Gastrocnemius medialis (tissue), 4 donors: Measurements from ENCODE around the gene SFT2D2. TPM values are rescaled to one million over a fixed set of nuclear protein-coding genes. Genes with fewer than 3 reads are reported as not detected.

Experiments
- ATAC-seq, 2 donors: fragments of 150-250 bp; one replicate each; pipeline ENCODE4 v1.9.1; 2016
- DNase-seq, 2 donors: peaks; one replicate each; pipeline ENCODE4 v3.0.0-alpha.2; 2019
- H3K27ac ChIP-seq, 4 donors: fragments of 200-600 bp; sonication (generic); 1 replicate in 1 of 4; 2 replicates in 3 of 4; pipeline ENCODE4 v1.5.1; 2016 to 2018; ENCODE audit warnings: mild to moderate bottlenecking in 2 of 4, moderate library complexity in 1 of 4
- H3K27me3 ChIP-seq, 3 donors: fragments of 200-600 bp; sonication (generic) in 2 of 3; 1 replicate in 1 of 3; 2 replicates in 2 of 3; pipeline versions ENCODE4 v1.5.1 to v1.6.0; 2016 to 2019; ENCODE audit warnings: mild to moderate bottlenecking in 1 of 3, moderate library complexity in 1 of 3
- H3K36me3 ChIP-seq, 2 donors: fragments of 200-600 bp; sonication (generic) in 1 of 2; one replicate each; pipeline ENCODE4 v1.5.1; 2017 to 2018
- H3K4me1 ChIP-seq, 2 donors: fragments of 200-600 bp; sonication (generic) in 1 of 2; one replicate each; pipeline ENCODE4 v1.5.1; 2016 to 2017; ENCODE audit warnings: mild to moderate bottlenecking in 2 of 2
- H3K4me3 ChIP-seq, 4 donors: fragments of 200-600 bp; sonication (generic) in 3 of 4; 1 replicate in 1 of 4; 2 replicates in 3 of 4; pipeline ENCODE4 v1.5.1; 2016 to 2019; ENCODE audit warnings: mild to moderate bottlenecking in 2 of 4
- H3K9me3 ChIP-seq, 3 donors: fragments of 200-600 bp; sonication (generic) in 2 of 3; 1 replicate in 1 of 3; 2 replicates in 2 of 3; pipeline ENCODE4 v1.5.1; 2016 to 2019
- CTCF ChIP-seq, 5 experiments: fragments of 450-650 bp in 3 of 5; fragments of 200-600 bp in 2 of 5; sonication (generic) in 2 of 5; IDR thresholded peaks in 4 of 5; conservative IDR thresholded peaks in 1 of 5; 1 replicate in 4 of 5; 2 replicates in 1 of 5; pipeline ENCODE4 v1.5.1; 2016 to 2019; ENCODE audit warnings: antibody characterized with exemption in 5 of 5, mild to moderate bottlenecking in 3 of 5, moderate library complexity in 3 of 5
- POLR2A ChIP-seq, 2 donors: fragments of 450-650 bp; IDR thresholded peaks; one replicate each; pipeline ENCODE4 v1.6.1; 2017; ENCODE audit warnings: antibody characterized with exemption in 2 of 2, mild to moderate bottlenecking in 2 of 2, moderate library complexity in 2 of 2
- in situ Hi-C, 4 donors: fragments of 200-750 bp; cut with MboI; loops; one replicate each; pipeline versions ENCODE4 v1.15.0 to v1.8.0; 2017; ENCODE audit warnings: low sequenced_read_pairs in 4 of 4
- intact Hi-C: fragments of 100-400 bp; cut with DNase I; formaldehyde crosslinking; loops from one replicate; pipeline ENCODE4 v1.15.1; 2023; ENCODE audit warnings: low total_unique reads
- total RNA-seq, 4 donors: library from RNA; depleted of rRNA; stranded (reverse); fragments of >200 nt; gene quantifications; one replicate each; pipeline versions ENCODE4 v1.1.0 to v1.2.3, GENCODE V29; 2016

Gene SFT2D2
- total RNA-seq, 4 donors from 2014 or later, result 10.2 to 15.8 (median 11.7) TPM

- in situ Hi-C loops (no loop called here), intact Hi-C loops (no loop called here)
- H3K9me3 ChIP-seq, result no peaks in the 10 kb centered on the region
- H3K4me1 ChIP-seq, result no peaks in the 10 kb centered on the region
- DNase-seq (no peak), ATAC-seq (no peak)
- no peak overlapping the region for H3K27ac ChIP-seq
- TF ChIP-seq POLR2A (IDR thresholded peaks at IDR 0.05) (no peak), CTCF (IDR thresholded peaks at IDR 0.05 in 4 of 5, conservative IDR thresholded peaks at IDR 0.05 in 1 of 5) (no peak)
- no peaks in the 10 kb centered on the region for H3K27me3 ChIP-seq
- no peak overlapping the region for H3K4me3 ChIP-seq
- H3K36me3 ChIP-seq, result no peaks in the 10 kb centered on the region
Observed at GRCh38 chr1:168298446-168298845, 72.6 kb downstream of the SFT2D2 start.

- H3K36me3 ChIP-seq, result no peaks in the 10 kb centered on the region
- intact Hi-C loops (no loop called here), in situ Hi-C loops (no loop called here)
- no peak overlapping the region for H3K4me3 ChIP-seq
- no peak overlapping the region for H3K27ac ChIP-seq
- TF ChIP-seq CTCF (IDR thresholded peaks at IDR 0.05 in 4 of 5, conservative IDR thresholded peaks at IDR 0.05 in 1 of 5) (no peak), POLR2A (IDR thresholded peaks at IDR 0.05) (no peak)
- H3K4me1 ChIP-seq, result no peaks in the 10 kb centered on the region
- no peaks in the 10 kb centered on the region for H3K9me3 ChIP-seq
- DNase-seq, result no peak
- no peak for ATAC-seq
- no peaks in the 10 kb centered on the region for H3K27me3 ChIP-seq
Observed at GRCh38 chr1:168300626-168301025, 74.8 kb downstream of the SFT2D2 start.

DNA sequence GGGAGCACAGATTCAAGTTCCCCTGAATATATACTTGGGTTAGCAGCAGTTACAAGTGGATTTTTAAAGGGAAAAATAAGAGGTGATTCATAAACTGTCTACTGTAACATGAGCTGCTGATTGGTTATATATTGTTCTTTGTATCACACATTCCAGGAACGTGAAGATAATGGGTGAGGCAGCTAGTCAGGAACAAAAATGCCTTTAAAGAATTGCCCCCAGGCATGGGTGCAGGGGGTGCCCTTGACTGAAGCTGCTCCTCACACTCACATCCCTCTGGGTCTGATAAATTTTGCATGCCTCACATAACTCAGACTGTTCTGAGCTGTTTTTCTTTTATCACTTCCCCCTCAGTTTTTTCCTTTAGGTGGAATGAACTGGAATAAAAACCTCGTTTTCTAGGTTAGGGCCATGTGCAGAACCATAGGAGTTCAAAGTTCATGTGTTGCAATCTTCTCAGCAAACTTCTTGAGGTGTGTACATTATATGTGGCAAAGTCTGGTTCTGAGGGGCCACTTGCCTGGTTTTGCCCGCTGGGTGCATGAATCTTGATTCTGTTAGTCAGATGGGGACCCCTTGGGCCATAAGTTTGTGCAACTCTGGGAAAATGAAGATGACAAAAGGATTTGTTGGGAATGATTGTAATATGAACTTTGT is 76.0 kb downstream of the SFT2D2 start:
- no peak for TF ChIP-seq CTCF (IDR thresholded peaks at IDR 0.05 in 4 of 5, conservative IDR thresholded peaks at IDR 0.05 in 1 of 5)
- no peak for TF ChIP-seq POLR2A (IDR thresholded peaks at IDR 0.05)
- intact Hi-C loops, result no loop called here
- in situ Hi-C loops, result no loop called here
- no peak overlapping the region for H3K27ac ChIP-seq
- no peaks in the 10 kb centered on the region for H3K36me3 ChIP-seq
- ATAC-seq (no peak), DNase-seq (no peak)
- no peaks in the 10 kb centered on the region for H3K9me3 ChIP-seq
- H3K4me1 ChIP-seq, result no peaks in the 10 kb centered on the region
- H3K4me3 ChIP-seq, result no peak overlapping the region
- no peaks in the 10 kb centered on the region for H3K27me3 ChIP-seq

Other genes with a start within 250 kb of the SFT2D2 start
- 1 to 10 TPM in 1 of 4 donors, under 1 TPM in 3; 0.31 to 1.0 (median 0.86) TPM for gene GPR161, start 89.1 kb upstream of the SFT2D2 start, total RNA-seq
- gene TIPRL, start 47.0 kb upstream of the SFT2D2 start, total RNA-seq, result 10 to 100 TPM; 23.2 to 35.1 (median 27.1) TPM
- under 1 TPM in 3 of 4 donors, not detected in 1; 0.12 to 0.53 (median 0.36) TPM for gene TBX19, start 54.9 kb downstream of the SFT2D2 start, total RNA-seq